HEK293T (cell line): Measurements from ENCODE around the gene MAPK8IP3.

Experiments
- ARNT ChIP-seq: fragments of 450-650 bp; IDR thresholded peaks from 2 replicates; pipeline ENCODE4 v1.6.1; 2017; ENCODE audit warnings: mild to moderate bottlenecking
- BHLHE40 ChIP-seq: fragments of 450-650 bp; IDR thresholded peaks from 2 replicates; pipeline ENCODE4 v1.6.1; 2016; ENCODE audit warnings: mild to moderate bottlenecking, moderate library complexity, borderline replicate concordance
- ELF4 ChIP-seq: fragments of 450-650 bp; IDR thresholded peaks from 2 replicates; pipeline ENCODE4 v1.6.1; 2017; ENCODE audit warnings: antibody characterized with exemption
- FOXK2 ChIP-seq: fragments of 450-650 bp; IDR thresholded peaks from 2 replicates; pipeline ENCODE4 v1.6.1; 2016; ENCODE audit warnings: mild to moderate bottlenecking
- FOXM1 ChIP-seq: fragments of 450-650 bp; IDR thresholded peaks from 2 replicates; pipeline ENCODE4 v1.6.1; 2017; ENCODE audit warnings: mild to moderate bottlenecking, borderline replicate concordance
- LEF1 ChIP-seq: fragments of 450-650 bp; IDR thresholded peaks from 2 replicates; pipeline ENCODE4 v1.6.1; 2017; ENCODE audit warnings: mild to moderate bottlenecking, borderline replicate concordance
- SP1 ChIP-seq: fragments of 450-650 bp; IDR thresholded peaks from 2 replicates; pipeline ENCODE4 v1.6.1; 2017
- SUZ12 ChIP-seq: fragments of 450-650 bp; IDR thresholded peaks from 2 replicates; pipeline ENCODE4 v1.6.1; 2016; ENCODE audit warnings: mild to moderate bottlenecking

DNA sequence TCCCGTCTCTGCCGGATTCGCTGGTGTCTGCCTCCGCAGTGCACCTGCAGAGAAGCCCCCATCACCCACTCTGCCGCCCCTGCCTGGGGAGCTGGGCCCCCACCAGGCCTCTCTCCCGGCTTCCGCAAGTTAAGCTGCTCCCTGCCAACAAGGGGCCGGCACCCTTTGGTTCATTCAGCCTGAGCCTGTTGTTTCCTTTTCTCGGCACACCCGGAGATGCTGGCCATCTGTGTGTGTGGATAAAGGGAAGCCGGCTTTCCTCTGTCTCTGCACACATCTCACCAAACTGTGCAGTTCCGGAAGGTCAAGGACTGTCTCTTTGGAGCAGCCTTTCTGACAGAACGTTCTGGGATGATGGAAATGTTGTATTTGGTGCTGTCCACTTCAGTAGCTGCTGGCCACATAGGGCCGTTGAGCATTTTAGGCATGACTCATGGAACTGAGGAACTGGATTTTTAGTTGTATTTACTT lies 6.8 kb downstream of the MAPK8IP3 start:
- TF ChIP-seq SP1 (no peak), FOXM1 (no peak), ELF4 (no peak), FOXK2 (no peak), BHLHE40 (no peak), LEF1 (no peak), SUZ12 (no peak), ARNT (no peak)
